Measurements from ENCODE around the gene ST13.

GRCh38 chr22:40876907-40877306, 20.5 kb upstream of the ST13 start:
- no peak for TF ChIP-seq CTCF (IDR thresholded peaks at IDR 0.05)
- TF ChIP-seq POLR2A (IDR thresholded peaks at IDR 0.05): no peak
